Ishikawa (cell line): ENCODE measurements around the gene THSD4.
A peak's percentile ranks its signal among the peaks of the same experiment; 100 is the strongest.

Experiments
- CEBPB ChIP-seq: IDR thresholded peaks from 2 replicates; pipeline ENCODE4 v1.6.1; 2012
- CREB1 ChIP-seq: IDR thresholded peaks from 2 replicates; pipeline ENCODE4 v1.6.1; 2012; ENCODE audit warnings: low read depth
- EGR1 ChIP-seq: IDR thresholded peaks from 2 replicates; pipeline ENCODE4 v1.6.1; 2012
- EP300 ChIP-seq: IDR thresholded peaks from 2 replicates; pipeline ENCODE4 v1.6.1; 2012; ENCODE audit warnings: borderline replicate concordance
- FOXM1 ChIP-seq: IDR thresholded peaks from 2 replicates; pipeline ENCODE4 v1.6.1; 2012; ENCODE audit warnings: low read depth, borderline replicate concordance
- MAX ChIP-seq: IDR thresholded peaks from 2 replicates; pipeline ENCODE4 v1.6.1; 2012
- NFIC ChIP-seq: IDR thresholded peaks from 2 replicates; pipeline ENCODE4 v1.6.1; 2012
- RAD21 ChIP-seq: IDR thresholded peaks from 2 replicates; pipeline ENCODE4 v1.6.1; 2012; ENCODE audit warnings: low read depth
- REST ChIP-seq: IDR thresholded peaks from 2 replicates; pipeline ENCODE4 v1.6.1; 2012; ENCODE audit warnings: low read depth, mild to moderate bottlenecking
- TAF1 ChIP-seq: IDR thresholded peaks from 2 replicates; pipeline ENCODE4 v1.6.1; 2012; ENCODE audit warnings: low read depth, mild to moderate bottlenecking
- TCF12 ChIP-seq: IDR thresholded peaks from 2 replicates; pipeline ENCODE4 v1.6.1; 2012; ENCODE audit warnings: low read depth
- TEAD4 ChIP-seq: IDR thresholded peaks from 2 replicates; pipeline ENCODE4 v1.6.1; 2012
- USF1 ChIP-seq: IDR thresholded peaks from 2 replicates; pipeline ENCODE4 v1.6.1; 2012
- YY1 ChIP-seq: IDR thresholded peaks from 2 replicates; pipeline ENCODE4 v1.6.1; 2012; ENCODE audit warnings: low read depth
- ZBTB7A ChIP-seq: IDR thresholded peaks from 2 replicates; pipeline ENCODE4 v1.6.1; 2012; ENCODE audit warnings: low read depth

The THSD4 gene

GRCh38 chr15:71592203-71592602 is 476.9 kb downstream of the THSD4 start:
- no peak for TF ChIP-seq EGR1
- no peak for TF ChIP-seq TEAD4
- no peak for TF ChIP-seq RAD21
- TF ChIP-seq USF1, result no peak
- TF ChIP-seq TAF1, result no peak
- no peak for TF ChIP-seq FOXM1
- TF ChIP-seq TCF12, result no peak
- TF ChIP-seq CREB1, result no peak
- no peak for TF ChIP-seq ZBTB7A
- TF ChIP-seq NFIC, result no peak
- no peak for TF ChIP-seq REST
- no peak for TF ChIP-seq EP300
- no peak for TF ChIP-seq MAX

GRCh38 chr15:71595846-71596553 is 480.7 kb downstream of the THSD4 start:
- TF ChIP-seq CREB1 (no peak), ZBTB7A (no peak), REST (no peak), TCF12 (no peak), CEBPB (no peak), TEAD4 (no peak), NFIC (no peak), YY1 (no peak), MAX (no peak), USF1 (no peak), EP300 (no peak), TAF1 (no peak), RAD21 (no peak), FOXM1 (no peak)

- TF ChIP-seq ZBTB7A, result no peak
- no peak for TF ChIP-seq CEBPB
- no peak for TF ChIP-seq MAX
- TF ChIP-seq TEAD4, result no peak; the same call in 1 of the 2 replicates
- no peak for TF ChIP-seq CREB1
- no peak for TF ChIP-seq EGR1
- 0 out of 2 replicates have a peak, but pooled peaks have one; percentile 14 for TF ChIP-seq NFIC
- TF ChIP-seq YY1, result no peak
- TF ChIP-seq REST, result no peak
- no peak for TF ChIP-seq RAD21
- no peak for TF ChIP-seq TCF12
- TF ChIP-seq FOXM1, result no peak
- TF ChIP-seq TAF1, result no peak
- TF ChIP-seq USF1, result no peak
- 0 out of 2 replicates have a peak, but pooled peaks have one; percentile 21 for TF ChIP-seq EP300
These were observed 481.4 kb downstream of the THSD4 start for GRCh38 chr15:71596672-71597071.

- TF ChIP-seq TAF1 (no peak), USF1 (no peak), RAD21 (no peak), REST (no peak), YY1 (no peak), TEAD4 (no peak), TCF12 (no peak), ZBTB7A (no peak), EGR1 (no peak), CREB1 (no peak)
These were observed 481.9 kb downstream of the THSD4 start for GRCh38 chr15:71597126-71597525.
